ENCODE results near the gene ZC3HAV1L. TPM values are rescaled to one million over a fixed set of nuclear protein-coding genes. Genes with fewer than 3 reads are reported as not detected.

ZC3HAV1L gene
- total and polyA plus RNA-seq, 2 of the 13 experiments (the other 11 are each of a cell fraction or from before 2014, with no cell fraction given): 8.4 to 11.1 TPM

DNA sequence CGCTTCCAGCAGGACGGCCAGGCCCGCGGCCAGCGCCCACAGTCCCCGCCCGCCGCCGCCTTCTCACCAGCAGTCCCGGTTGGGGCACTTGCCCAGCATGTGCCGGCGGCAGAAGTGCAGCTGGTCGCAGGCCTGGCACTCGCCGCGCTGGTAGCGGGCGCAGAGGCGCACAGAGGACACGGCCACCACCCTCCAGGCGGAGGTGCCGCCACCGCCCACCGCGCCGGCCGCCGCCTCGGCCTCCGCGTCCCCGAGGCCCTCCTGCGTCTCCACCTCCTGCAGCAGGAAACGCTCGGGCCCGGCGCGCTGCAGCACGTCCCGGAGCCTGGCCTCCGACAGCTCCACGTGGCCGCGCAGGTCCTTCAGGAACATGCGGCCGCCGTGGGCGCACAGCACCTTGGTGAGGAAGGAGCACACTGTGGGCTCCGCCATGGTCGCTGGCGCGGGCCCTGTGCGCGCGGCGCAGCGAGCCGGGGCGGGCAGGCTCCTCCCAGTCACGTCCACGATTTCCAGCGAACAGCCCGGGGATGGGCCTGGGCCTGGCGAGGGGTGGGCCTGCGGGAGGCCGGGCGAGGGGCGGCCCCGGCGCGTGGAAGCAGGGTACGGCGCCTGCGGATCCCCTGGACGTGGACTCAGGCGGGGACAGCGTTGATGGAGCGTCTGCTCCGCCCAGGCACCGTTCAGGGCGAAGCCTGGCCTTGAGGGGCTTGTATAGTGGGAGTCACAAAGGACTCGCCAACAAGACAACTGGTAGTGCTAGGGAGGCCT lies at the start of gene ZC3HAV1L (continued):
- TF ChIP-seq ZNF883 (CRISPR knock-in tag; IDR thresholded peaks at IDR 0.05; ENCODE audit: not compliant biosample characterization) (no peak), ZNF367 (CRISPR knock-in tag; IDR thresholded peaks at IDR 0.05; ENCODE audit: borderline replicate concordance) (no peak), ZNF607 (CRISPR knock-in tag; IDR thresholded peaks at IDR 0.05; ENCODE audit: borderline replicate concordance) (no peak; the same call in none of the 2 replicates), ZFP90 (CRISPR knock-in tag; IDR thresholded peaks at IDR 0.05; ENCODE audit: borderline replicate concordance) (no peak; the same call in 1 of the 2 replicates), NR2F1 (CRISPR knock-in tag; IDR thresholded peaks at IDR 0.05) (no peak), PHF8 (CRISPR knock-in tag; IDR thresholded peaks at IDR 0.05) (peak; percentile 96), ZNF652 (CRISPR knock-in tag; IDR thresholded peaks at IDR 0.05; ENCODE audit: borderline replicate concordance, low read depth) (no peak), BHLHE40 (IDR thresholded peaks at IDR 0.05; ENCODE audit: low read length) (no peak), GZF1 (CRISPR knock-in tag; IDR thresholded peaks at IDR 0.05) (0 out of 2 replicates have a peak, but pooled peaks have one; percentile 34), MTF1 (CRISPR knock-in tag; IDR thresholded peaks at IDR 0.05) (no peak), ZFP82 (CRISPR knock-in tag; IDR thresholded peaks at IDR 0.05; ENCODE audit: borderline replicate concordance) (no peak), ZHX1 (CRISPR knock-in tag; IDR thresholded peaks at IDR 0.05; ENCODE audit: low read depth) (peak; percentile 72; the same call in 1 of the 2 replicates), ZMYM3 (CRISPR knock-in tag; IDR thresholded peaks at IDR 0.05) (no peak), MXI1 (IDR thresholded peaks at IDR 0.05; ENCODE audit: borderline replicate concordance, low read depth, low read length) (peak; percentile 1; the same call in 1 of the 3 replicates), MXD4 (CRISPR knock-in tag; IDR thresholded peaks at IDR 0.05) (peak; percentile 78), ZNF543 (CRISPR knock-in tag; IDR thresholded peaks at IDR 0.05) (0 out of 2 replicates have a peak, but pooled peaks have one; percentile 65), ZNF441 (CRISPR knock-in tag; IDR thresholded peaks at IDR 0.05; ENCODE audit: borderline replicate concordance) (peak; percentile 52), KLF13 (CRISPR knock-in tag; IDR thresholded peaks at IDR 0.05) (no peak), NAIF1 (CRISPR knock-in tag; IDR thresholded peaks at IDR 0.05; ENCODE audit: borderline replicate concordance) (no peak), ZNF770 (CRISPR knock-in tag; IDR thresholded peaks at IDR 0.05) (no peak)
- TF ChIP-seq, protein P1, sequence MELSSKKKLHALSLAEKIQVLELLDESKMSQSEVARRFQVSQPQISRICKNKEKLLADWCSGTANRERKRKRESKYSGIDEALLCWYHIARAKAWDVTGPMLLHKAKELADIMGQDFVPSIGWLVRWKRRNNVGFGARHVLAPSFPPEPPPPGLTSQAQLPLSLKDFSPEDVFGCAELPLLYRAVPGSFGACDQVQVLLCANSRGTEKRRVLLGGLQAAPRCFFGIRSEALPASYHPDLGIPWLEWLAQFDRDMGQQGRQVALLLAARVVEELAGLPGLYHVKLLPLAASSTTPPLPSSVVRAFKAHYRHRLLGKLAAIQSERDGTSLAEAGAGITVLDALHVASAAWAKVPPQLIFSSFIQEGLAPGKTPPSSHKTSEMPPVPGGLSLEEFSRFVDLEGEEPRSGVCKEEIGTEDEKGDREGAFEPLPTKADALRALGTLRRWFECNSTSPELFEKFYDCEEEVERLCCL (CRISPR knock-in tag; IDR thresholded peaks at IDR 0.05; ENCODE audit: borderline replicate concordance): no peak
- TF ChIP-seq, protein P2, sequence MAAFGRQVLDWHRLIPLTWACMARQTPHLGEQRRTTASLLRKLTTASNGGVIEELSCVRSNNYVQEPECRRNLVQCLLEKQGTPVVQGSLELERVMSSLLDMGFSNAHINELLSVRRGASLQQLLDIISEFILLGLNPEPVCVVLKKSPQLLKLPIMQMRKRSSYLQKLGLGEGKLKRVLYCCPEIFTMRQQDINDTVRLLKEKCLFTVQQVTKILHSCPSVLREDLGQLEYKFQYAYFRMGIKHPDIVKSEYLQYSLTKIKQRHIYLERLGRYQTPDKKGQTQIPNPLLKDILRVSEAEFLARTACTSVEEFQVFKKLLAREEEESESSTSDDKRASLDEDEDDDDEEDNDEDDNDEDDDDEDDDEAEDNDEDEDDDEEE (CRISPR knock-in tag; IDR thresholded peaks at IDR 0.05): no peak

Measured in HepG2 (cell line).